NCI-H526 treated with DMSO at 0.1 percent for 48 hours (cell line): ENCODE measurements around the gene GIPC3.
"Not testable (repeated sequence)": the region's sequence is repeated elsewhere in the genome, so short reads cannot be mapped to it uniquely, and the experiment has no call there.

Source experiments
- DNase-seq: peaks from one replicate; lab custom pipeline; 2025; lab: John Stamatoyannopoulos, UW

The GIPC3 gene

DNA sequence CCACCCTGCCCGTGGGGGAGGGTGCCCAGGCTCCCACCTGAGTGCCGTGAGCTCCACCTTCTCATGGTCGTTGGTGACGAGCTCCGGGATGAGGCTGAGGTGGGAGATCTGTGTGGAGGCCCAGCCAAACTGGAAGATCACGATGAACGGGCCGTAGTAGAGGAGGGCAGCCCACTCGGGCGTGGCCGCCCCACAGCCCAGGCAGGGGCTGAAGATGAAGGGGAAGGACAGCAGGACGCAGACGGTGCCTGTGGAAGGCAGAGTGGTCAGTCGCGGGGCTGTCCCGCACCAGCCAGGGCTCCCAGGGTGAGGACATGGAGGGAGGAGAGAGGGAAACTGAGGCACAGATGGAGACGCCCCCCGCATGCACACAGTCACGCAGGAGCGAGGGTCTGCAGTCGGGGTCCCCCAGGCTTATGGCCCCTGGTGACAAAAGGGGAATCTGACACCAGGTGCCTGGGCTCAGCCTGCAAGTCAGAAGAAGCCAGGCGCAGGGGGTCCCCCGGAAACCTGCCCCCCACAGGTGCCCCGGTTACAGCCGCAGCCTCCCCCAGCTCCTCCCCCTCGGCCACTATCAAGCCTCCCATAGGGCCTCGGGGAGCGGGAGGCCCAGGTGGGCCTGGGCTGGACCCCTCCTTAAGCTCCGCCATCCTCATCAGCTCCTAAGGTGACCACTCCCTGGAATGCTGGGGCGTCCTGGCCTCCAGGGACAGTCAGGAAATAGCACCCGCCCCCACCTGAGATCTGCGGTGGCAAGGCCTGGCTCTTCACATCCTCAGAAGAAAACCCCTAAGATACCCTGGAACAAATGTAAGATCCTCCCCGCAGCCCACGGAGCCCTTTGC is 34.1 kb upstream of the GIPC3 start:
- DNase-seq = no peak

GRCh38 chr19:3551792-3552095 is 33.5 kb upstream of the GIPC3 start:
- no peak for DNase-seq

GRCh38 chr19:3554254-3555083 is 30.8 kb upstream of the GIPC3 start:
- DNase-seq = no peak

DNA sequence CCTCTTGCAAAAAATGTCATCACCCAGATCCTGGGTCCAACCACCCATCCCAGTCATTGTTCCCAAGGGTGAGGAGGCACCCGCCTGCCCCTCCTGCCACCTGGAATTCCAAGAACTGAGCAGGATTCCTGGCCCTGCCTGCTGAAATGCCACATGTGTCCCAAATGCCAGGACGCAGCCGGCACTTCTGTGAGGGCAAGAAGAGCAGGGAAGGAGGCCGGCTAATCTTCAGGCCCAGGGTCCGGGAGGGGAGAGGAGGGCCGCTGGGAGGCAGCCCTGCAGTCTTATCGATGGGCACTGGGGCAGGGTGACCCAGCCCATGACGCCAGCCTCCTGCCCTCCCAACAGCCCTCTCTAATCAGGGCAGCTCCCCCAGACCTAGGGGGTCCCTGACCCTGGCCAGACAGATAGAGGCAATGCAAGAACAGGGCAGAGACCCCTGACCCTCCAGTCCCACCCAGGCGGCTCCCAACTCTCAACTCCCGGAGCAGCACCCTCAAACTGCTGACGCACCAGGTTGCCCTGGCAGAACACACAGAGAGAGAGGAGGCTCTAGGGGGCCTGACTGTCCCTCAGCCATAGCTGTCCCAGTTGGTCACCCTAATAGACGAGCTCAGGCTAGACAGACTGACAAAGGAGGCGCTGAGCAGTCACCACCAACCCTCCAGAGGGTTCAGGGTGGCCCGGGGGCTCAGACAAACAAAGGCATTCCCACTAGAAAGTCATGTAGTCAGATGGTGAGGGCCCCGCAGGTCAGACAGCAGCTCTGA is 29.4 kb upstream of the GIPC3 start:
- no peak for DNase-seq

- no peak for DNase-seq
These were observed 28.8 kb upstream of the GIPC3 start for GRCh38 chr19:3556423-3556977.

- DNase-seq = no peak
These were observed 28.3 kb upstream of the GIPC3 start for GRCh38 chr19:3556978-3557460.

- peak; percentile 70 for DNase-seq
These were observed 27.6 kb upstream of the GIPC3 start, which contains the start of gene MFSD12 for GRCh38 chr19:3557461-3558248. MFSD12 (minus strand) TSS chr19:3557586; CDS start chr19:3557403, 183 bp downstream.

DNA sequence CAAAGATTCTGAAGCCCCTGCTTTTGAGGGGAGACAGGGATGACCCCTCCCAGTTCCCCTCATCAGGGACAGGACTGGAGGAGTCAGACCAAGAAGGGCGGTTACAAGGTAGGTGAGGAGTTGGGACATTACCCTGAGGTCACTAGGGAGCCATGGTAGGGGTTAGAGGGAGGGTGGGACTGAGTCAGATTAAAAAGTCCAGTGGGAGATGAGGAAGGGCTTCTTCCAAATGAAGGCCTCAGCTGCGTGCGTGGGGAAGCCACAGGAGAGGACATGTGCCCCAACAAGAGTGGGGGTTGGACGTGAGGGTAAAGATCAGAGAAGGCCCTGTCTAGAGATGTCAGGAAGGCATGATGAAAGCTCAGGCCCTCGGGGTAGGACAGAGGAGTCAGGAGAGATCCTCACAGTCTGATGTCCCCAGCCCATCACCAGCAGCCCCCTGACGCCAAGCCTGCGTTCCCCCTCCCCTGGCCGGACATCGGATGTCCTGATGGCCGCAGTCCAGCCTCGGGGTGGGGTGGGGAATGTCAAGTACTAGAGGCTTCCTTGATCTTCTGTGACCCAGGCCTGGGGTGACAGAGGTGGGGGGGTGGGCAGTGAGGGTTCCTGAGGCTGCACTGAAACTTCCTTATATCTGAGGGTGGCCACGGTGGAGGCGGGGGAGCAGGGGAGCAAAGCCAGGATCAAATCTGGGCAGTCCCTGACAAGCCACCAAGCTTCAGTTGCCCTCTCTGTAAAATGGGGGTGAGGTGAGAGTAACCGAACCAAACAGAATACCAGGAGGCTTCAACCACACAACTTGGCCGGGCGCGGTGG is 21.4 kb upstream of the GIPC3 start:
- no peak for DNase-seq

DNA sequence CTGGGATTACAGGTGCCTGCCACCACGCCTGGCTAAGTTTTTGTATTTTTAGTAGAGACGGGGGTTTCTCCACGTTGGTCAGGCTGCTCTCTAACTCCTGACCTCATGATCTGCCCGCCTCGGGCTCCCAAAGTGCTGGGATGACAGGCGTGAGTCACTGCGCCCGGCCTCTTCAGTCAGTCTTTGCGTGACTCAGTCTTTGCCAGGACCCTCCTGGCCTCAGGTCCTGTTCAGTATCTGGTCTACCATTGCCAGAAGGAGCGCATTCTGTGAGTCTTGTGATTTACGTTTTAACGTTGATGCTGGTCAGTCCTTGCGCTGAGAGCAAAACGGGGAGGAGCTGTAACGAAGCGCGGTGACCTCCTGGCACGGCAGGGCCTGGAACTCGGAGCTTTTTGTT is 20.1 kb upstream of the GIPC3 start:
- no peak for DNase-seq

GRCh38 chr19:3570042-3570441 is 15.2 kb upstream of the GIPC3 start:
- DNase-seq = not testable (repeated sequence)

DNA sequence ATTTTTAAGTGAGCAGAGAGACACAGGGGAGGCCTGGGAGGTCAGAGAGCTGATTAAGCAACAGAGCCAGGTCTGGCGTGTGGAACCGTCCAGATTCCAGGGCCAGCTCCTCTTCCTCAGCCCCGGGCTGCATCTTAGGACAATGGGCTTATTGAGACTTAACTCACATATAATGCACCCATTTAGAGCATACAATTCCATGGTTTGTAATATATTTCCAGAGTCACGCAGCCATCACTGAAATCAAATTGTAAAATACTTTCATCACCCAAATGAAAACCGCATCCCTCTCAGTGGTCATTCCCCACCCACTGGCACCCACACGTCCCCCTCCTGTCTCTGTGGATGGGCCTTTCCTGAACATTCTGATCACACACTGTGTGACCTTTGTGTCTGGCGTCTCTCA is 14.7 kb upstream of the GIPC3 start:
- DNase-seq = no peak

DNA sequence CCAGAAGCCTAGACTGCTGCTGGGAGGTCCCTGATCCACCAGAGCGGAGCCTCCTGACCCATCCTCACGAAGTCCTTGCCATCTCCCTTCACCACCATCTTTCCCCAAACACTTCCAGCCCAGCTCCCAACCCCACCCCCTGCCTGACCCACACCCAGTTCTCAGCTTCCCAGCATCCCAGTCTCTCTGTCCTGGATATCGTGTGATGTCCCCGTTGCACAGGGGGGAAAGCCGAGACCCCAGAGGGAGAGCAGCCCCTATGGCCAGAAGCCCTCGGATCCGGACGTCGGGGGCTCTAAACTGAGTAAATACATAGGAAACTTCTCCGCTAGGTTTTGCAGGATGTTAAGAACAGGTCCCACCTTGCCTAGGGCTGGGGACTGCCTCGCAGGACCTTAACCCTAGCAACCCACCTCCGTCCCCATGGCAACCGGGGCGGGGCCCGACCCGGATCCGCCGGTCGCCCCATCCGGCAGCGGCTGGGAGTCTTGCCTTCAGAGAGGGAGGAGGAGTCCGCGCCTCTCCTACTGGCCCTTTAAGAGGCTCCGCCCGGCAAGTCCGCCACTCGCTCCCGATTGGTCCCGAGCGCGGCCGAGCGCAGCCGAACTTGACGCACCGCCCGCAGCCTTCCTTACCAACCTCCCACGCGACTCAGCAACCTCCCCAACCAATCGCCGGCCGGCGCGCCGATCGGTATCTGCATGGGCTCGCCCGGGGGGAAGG is 13.0 kb upstream of the GIPC3 start:
- peak; percentile 94 for DNase-seq

DNA sequence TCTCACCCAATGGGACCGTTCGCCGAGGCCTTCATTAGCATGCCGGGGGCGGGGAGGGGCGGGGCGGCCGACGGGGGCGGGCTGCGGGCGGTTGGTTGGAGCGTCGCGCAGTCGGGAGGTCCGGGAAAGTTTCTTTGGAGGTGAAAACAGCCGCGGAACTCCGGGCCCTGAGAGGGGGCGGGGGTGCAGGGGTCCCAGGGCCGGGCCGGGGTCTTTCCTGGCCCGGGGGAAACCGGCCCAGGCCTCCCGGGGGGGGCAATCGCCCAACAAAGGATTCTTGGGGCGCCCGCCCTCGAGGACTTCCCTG is 12.5 kb upstream of the GIPC3 start, which contains the start of gene HMG20B:
TSS of gene HMG20B (plus strand) at position 90 of the 307 bp plus-strand sequence. CDS start 366 bp downstream, outside the sequence.
- no peak for DNase-seq

GRCh38 chr19:3573162-3573857 is 12.0 kb upstream of the GIPC3 start:
- DNase-seq = no peak

DNA sequence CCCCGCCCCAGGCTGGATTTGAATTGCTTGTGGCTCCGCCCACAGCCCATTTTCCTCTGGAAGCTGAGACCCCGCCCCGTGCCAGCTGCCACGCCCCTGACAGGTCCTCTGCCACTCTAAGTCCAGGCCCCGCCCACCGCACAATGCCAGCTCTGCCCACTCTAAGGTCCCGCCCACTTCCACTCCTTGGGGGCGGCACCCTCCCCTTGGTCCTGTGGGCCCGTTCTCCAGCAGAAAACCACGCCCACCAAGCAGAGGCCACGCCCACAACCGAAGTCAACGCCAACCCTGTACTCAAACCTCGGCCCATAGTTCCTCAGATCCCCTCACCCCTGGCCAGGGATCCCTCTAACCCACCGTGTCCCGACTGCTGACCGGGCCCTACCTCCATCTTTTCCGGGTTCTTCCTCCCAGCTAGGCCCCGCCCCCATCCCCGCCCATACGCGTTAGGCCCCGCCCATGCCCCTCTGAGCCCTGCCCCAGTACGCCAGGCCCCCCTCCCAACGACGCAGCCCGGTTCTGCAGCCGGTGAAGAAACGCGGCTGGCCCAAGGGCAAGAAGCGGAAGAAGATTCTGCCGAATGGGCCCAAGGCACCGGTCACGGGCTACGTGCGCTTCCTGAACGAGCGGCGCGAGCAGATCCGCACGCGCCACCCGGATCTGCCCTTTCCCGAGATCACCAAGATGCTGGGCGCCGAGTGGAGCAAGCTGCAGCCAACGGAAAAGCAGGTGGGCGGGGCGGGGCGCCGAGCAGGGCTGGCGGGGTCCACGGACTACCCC is 11.2 kb upstream of the GIPC3 start:
- peak; percentile 62 for DNase-seq

GRCh38 chr19:3575260-3575741 is 10.0 kb upstream of the GIPC3 start:
- DNase-seq = no peak

GRCh38 chr19:3575949-3576673 is 9.2 kb upstream of the GIPC3 start:
- DNase-seq = no peak
